Astrocyte of the hippocampus (primary cell): ENCODE data around the gene ADGRL1.
"Not testable (repeated sequence)": the region's sequence is repeated elsewhere in the genome, so short reads cannot be mapped to it uniquely, and the experiment has no call there.

Experiments used
- DNase-seq: peaks from one replicate; pipeline ENCODE4 v3.0.0; 2011; ENCODE audit warnings: low read depth, low spot score

ADGRL1 gene

DNA sequence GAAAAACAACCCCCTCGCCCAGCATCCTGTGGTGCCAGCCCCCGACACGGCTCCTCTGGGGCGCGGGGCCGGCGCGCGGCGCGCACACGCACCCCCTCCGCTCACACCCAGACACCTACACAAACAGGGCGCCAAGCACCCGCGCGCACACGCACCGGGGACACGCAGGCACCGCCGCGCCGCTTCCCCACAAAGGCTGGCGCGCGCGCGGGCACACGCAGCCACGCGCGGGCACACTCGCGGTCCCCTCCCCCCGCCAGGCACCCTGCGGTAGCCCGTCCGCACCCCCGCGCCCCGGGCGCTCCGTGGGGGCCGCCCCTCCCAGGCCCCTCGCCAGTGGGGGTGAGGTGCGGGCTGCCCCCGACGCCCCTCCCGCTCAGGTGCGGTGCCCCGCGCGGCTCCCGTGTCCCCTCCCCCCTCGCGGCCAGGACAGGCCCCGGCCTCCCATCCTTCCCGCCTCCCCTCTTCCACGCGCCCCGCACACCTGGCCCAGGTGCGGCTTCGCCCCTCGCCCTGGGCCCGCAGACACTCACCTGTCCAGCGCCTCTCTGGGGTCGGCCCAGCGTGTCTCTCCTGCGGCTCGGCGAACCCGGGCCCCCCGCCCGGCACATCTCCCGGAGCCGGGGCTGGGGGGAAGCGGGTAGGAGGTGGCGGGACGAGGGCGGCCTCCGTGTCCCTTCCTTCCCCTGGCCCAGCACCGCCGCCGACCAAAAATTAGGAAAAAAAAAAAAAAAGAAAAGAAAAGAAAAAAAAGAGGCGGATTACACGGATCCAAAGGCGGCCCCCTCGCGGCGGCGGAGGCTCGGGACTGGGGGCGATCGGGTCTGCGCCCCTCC is at the start of gene ADGRL1:
ADGRL1 (minus strand) TSS at position 718 of the 836 bp plus-strand sequence. CDS start 22,567 bp downstream, outside the sequence.
- DNase-seq: not testable (repeated sequence)

DNA sequence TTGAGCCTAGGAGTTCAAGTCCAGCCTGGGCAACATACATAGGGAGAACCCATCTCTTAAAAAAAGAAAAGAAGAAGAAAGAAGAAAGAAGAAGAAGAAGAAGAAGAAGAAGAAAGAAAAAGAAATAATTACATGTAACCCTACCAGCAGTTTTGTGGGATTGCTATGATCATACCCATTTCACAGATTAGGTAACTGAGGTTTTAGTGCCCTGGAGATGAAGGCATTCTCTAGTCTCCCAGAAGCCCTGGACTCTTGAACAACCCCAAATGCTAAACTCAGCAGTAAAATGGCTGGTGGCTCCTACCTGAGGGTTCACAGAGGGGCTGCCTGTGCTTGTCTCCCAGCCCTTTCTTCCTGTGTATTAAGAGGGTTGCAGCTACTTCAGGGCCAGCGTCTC is 49.3 kb upstream of the ADGRL1 start:
- not testable (repeated sequence) for DNase-seq

- peak; percentile 45 for DNase-seq
These were observed 48.0 kb upstream of the ADGRL1 start for GRCh38 chr19:14253822-14254599.

DNA sequence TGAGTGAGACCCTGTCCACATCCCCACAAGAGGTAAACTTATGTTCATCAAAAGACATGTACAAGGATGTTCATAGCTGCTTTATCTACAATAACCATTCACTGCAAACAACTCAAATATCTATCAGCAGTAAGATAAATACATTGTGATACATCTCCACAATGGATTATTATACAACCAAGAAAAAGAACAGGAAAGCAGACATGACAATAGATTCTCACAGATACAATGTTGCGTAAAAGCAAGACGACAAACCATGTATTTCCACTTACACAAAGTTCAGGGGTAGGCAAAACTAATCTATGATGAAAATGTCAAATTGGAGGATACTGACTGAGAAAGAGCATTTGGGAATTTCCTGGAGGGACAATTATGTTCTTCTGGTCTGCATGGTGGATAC is 46.2 kb upstream of the ADGRL1 start:
- not testable (repeated sequence) for DNase-seq

DNA sequence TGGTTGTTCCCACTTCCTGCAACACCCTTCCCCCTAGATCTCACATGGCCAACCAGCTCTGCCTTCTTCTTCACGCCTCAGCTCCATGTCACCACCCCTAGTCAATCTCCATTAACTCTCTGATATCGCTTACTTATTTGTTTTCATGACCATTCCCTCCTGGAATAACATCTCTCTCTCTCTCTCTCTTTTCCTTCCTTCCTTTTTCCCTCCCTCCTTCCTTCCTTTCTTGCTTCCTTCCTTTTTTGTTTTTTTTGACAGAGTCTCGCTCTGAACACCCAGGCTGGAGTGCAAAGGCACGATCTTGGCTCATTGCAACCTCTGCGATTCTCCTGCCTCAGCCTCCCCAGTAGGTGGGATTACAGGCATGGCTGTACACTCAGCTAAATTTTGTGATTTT is 44.9 kb upstream of the ADGRL1 start:
- DNase-seq: no peak

DNA sequence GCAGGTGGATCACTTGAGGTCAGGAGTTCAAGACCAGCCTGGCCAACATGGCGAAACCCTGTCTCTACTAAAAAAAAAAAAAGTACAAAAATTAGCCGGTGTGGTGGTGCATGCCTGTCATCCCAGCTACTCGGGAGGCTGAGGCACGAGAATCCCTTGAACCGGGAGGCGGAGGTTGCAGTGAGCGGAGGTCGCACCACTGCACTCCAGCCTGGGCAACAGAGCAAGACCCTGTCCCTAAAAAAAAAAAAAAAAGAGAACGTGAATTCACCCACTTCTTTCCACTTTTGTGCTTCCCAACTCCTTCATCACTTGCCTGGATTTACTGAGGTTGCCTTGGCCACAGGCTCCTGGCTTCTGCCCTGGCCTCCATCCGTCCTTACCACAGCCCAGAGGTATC is 44.3 kb upstream of the ADGRL1 start:
- not testable (repeated sequence) for DNase-seq

GRCh38 chr19:14249891-14250290 is 43.9 kb upstream of the ADGRL1 start:
- not testable (repeated sequence) for DNase-seq

DNA sequence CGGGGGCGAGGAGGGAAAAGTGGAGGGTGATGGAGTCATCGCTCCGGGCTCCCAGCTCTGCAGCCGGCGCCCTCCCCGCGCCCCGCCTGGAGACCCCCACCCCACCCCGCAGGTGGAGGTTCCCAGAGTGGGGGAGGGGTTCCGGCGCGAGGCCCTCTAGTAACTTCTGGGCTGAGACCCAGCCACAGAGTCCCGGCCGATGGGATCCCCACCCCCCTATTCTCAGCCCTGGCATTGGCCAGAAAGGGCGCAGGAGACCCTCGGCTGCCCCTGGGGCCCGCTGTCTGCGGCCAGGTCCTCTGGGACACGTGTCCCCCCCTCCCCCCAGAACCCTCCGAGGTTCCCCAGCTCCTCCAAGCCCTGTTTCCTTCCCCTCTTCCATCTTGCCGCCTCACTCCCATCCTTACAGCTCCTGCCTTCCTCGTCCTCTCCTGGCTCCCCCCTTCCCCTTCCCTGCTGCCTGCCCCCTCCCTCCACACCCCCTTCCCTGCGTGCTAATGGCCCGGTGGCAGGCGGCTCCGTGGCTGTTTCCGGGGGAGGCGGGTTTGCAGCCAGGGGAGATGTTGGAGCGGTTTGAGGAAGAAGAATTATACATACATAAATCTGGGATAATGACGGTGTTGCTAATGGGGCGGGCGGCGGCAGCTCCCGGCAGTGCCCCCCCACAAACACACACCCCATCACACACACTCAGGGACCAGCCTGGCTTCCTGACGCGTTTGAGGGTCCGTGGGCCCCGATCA is 43.2 kb upstream of the ADGRL1 start:
- DNase-seq: peak; percentile 39

DNA sequence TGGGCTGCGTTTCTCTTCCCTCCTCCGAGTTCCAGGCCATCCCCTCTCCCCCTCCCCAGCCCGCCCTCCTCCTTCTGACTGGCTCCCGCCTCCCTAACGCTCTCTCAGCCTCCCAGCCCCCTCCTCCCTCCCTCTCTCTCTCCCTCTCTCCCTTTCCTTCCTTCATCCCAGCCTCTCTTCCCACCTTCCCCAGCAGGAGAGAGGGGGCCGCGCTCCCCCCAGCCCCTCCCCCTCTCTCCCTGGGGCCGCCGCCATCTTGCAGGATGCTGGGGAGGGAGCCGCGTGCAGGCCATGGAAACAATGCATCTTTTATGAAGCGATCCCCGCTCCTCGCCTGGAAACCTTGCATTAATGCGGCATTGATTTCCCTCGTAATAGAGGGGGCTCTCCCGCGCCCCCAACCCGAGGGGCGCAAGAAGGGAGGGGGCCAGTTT is 42.6 kb upstream of the ADGRL1 start:
- DNase-seq: peak; percentile 88

GRCh38 chr19:14247548-14248471 is 41.8 kb upstream of the ADGRL1 start:
- DNase-seq: peak; percentile 34

DNA sequence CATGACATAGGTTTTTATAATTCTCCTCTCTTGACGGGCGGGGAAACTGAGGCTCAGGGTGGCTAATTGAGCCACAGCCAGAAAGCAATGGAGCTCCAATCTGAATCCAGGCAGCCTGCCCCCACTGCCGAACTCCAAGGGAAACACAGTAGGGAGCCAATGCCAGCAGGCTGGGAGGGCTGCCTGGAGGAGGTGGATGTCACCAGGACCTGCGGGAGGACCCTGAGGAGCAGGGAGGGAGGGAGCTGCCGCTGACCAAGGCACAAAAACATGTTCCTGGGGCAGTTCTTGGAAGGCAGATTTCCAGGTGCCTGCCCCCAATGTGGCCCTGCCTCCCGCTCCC is 41.2 kb upstream of the ADGRL1 start:
- not testable (repeated sequence) for DNase-seq

DNA sequence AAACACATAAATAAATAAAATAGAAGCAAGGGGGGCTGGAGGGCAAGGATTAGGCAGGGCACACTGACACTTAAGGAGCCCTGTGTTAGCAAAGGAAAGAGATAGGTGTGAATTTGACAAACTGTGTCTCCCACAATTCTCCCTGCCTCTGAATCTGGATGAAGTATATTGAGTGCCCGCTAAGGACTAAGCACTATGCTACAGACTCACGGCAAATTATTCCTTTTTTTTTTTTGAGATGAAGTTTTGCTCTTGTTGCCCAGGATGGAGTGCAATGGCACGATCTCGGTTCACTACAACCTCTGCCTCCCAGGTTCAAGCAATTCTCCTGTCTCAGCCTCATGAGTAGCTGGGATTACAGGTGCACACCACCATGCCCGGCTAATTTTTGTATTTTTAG is 38.4 kb upstream of the ADGRL1 start:
- DNase-seq: not testable (repeated sequence)

DNA sequence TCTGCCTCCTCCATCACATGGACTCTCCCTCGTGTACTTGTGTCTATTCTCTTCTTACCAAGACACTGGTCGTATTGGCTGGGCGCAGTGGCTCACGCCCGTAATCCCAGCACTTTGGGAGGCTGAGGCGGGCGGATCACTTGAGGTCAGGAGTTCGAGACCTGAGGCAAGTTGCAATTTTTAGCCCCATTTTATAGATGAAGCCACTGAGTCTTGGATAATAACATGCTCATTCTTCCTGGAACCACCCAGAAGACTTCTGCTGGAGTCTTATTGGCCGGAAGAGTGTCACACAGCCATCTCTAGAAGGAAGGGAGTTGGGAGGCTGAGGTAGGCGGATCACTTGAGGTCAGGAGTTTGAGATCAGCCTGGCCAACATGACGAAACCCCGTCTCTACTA is 37.7 kb upstream of the ADGRL1 start:
- DNase-seq: not testable (repeated sequence)

GRCh38 chr19:14237014-14237941 is 31.3 kb upstream of the ADGRL1 start:
- no peak for DNase-seq

GRCh38 chr19:14232945-14233344 is 27.0 kb upstream of the ADGRL1 start:
- not testable (repeated sequence) for DNase-seq

- not testable (repeated sequence) for DNase-seq
These were observed 22.6 kb upstream of the ADGRL1 start for GRCh38 chr19:14228446-14229071.

DNA sequence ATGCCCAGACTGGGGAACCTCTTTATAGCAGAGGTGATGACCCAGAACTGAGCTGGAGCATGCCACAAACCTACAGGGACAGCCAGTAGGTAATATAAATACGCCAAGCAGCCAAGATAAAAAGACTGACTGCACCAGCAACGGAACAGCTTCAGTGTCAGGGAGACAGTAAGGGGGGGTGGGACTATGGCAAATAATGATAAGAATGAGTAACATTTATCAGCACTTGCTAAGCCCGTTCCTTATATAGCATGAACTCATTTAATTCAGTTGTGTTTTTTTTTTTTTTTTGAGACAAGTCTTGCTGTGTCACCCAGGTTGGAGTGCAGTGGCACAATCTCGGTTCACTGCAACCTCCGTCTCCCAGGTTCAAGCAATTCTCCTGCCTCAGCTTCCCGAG is 20.5 kb upstream of the ADGRL1 start:
- DNase-seq: not testable (repeated sequence)

GRCh38 chr19:14222886-14223285 is 16.9 kb upstream of the ADGRL1 start:
- no peak for DNase-seq

DNA sequence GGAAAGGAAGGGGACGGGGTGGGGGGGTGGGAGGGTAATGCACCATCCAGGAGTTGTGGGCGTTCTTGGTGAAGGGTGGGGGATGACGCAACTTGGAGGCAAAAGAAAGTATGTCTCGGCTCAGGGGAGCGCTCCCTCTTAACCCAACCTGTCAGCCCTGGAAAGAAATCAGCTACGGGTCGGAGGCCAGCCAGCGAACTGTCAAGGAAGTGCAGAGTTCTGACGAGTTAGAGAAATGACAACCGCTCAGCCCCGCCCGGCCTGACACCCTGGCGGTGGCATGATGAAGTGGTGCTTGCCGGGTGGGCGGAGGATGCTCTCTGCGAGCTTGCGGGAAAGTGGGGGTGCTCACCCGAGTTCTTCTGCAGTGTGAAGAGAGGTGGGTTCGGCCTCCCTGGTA is 15.4 kb upstream of the ADGRL1 start:
- not testable (repeated sequence) for DNase-seq
